ENCODE data around the gene POP7.

DNA sequence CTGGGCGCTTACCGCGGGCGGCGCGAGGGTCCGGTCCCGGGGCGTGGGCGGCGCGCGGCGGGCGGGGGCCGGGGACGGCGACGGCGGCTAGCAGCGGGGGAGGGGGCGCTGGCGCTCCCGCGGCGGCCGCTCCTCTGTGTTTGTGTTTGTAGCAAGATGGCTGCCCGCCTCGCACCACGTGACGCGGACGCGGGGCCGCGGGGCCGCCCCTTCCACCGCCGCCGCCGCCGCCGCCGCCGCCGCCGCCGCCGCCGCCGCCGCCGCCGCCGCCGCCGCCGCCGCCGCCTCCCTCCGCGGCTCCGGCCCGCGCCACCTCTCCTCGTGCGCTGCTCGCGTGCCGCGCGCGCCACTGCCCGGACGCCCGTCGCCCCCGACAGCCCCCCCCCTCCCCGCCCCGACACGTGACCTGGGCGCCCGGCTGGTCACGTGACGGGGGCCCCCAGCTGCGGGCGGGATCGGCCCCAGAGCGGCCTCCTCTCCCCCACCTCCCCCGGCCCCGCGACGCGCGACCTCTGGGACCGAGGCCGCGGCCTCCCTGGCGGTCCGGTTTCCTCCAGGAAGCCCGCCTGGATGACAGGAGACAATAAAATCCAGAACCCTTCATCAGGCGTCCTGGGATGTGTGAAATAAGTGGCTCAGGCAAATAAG is 11.7 kb upstream of the POP7 start, which contains the start of gene GIGYF1:
- TF ChIP-seq, protein P1, sequence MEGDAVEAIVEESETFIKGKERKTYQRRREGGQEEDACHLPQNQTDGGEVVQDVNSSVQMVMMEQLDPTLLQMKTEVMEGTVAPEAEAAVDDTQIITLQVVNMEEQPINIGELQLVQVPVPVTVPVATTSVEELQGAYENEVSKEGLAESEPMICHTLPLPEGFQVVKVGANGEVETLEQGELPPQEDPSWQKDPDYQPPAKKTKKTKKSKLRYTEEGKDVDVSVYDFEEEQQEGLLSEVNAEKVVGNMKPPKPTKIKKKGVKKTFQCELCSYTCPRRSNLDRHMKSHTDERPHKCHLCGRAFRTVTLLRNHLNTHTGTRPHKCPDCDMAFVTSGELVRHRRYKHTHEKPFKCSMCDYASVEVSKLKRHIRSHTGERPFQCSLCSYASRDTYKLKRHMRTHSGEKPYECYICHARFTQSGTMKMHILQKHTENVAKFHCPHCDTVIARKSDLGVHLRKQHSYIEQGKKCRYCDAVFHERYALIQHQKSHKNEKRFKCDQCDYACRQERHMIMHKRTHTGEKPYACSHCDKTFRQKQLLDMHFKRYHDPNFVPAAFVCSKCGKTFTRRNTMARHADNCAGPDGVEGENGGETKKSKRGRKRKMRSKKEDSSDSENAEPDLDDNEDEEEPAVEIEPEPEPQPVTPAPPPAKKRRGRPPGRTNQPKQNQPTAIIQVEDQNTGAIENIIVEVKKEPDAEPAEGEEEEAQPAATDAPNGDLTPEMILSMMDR (conservative IDR thresholded peaks at IDR 0.05; ENCODE audit: low read length) = no peak
- no peak for TF ChIP-seq EZH2phosphoT487 (IDR thresholded peaks at IDR 0.05; ENCODE audit: borderline replicate concordance)

All from Loucy (cell line).